Spleen (tissue), 11 donors: ENCODE results near the gene KSR2. TPM values are rescaled to one million over a fixed set of nuclear protein-coding genes. Genes with fewer than 3 reads are reported as not detected.

Experiments
- DNase-seq: peaks from one replicate; pipeline ENCODE4 v3.0.0-alpha.2; 2020
- H3K27ac ChIP-seq, 8 donors: fragments of 200-600 bp; sonication (generic) in 7 of 8; 1 replicate in 4 of 8; 2 replicates in 4 of 8; pipeline versions ENCODE4 v1.5.0 to v1.8.0; 2016 to 2021; ENCODE audit warnings: inconsistent platforms in 4 of 8, mild to moderate bottlenecking in 4 of 8, moderate library complexity in 1 of 8
- H3K27me3 ChIP-seq, 7 donors: fragments of 200-600 bp; sonication (generic) in 6 of 7; replicated peaks in 1 of 7; 1 replicate in 4 of 7; 2 replicates in 3 of 7; pipeline versions ENCODE4 v1.5.0 to v1.8.0; 2016 to 2021; ENCODE audit warnings: inconsistent platforms in 3 of 7, mild to moderate bottlenecking in 1 of 7
- H3K36me3 ChIP-seq, 6 donors: fragments of 200-600 bp; sonication (generic) in 5 of 6; 1 replicate in 4 of 6; 2 replicates in 2 of 6; pipeline versions ENCODE4 v1.5.0 to v1.8.0; 2016 to 2021; ENCODE audit warnings: inconsistent platforms in 2 of 6
- H3K4me1 ChIP-seq, 6 donors: fragments of 200-600 bp; sonication (generic) in 5 of 6; 1 replicate in 3 of 6; 2 replicates in 3 of 6; pipeline versions ENCODE4 v1.5.0 to v1.8.0; 2016 to 2021; ENCODE audit warnings: inconsistent platforms in 3 of 6
- H3K4me3 ChIP-seq, 8 donors: fragments of 200-600 bp; sonication (generic) in 7 of 8; 1 replicate in 4 of 8; 2 replicates in 4 of 8; pipeline versions ENCODE4 v1.5.0 to v1.8.0; 2016 to 2021; ENCODE audit warnings: inconsistent platforms in 4 of 8, mild to moderate bottlenecking in 4 of 8, moderate library complexity in 2 of 8
- H3K9me3 ChIP-seq, 8 donors: fragments of 200-600 bp; sonication (generic) in 7 of 8; 1 replicate in 4 of 8; 2 replicates in 4 of 8; pipeline versions ENCODE4 v1.5.0 to v1.8.0; 2016 to 2021; ENCODE audit warnings: inconsistent platforms in 4 of 8
- CTCF ChIP-seq, 11 experiments: fragments of 200-600 bp in 7 of 11; fragments of 450-650 bp in 4 of 11; sonication (generic) in 4 of 11; IDR thresholded peaks in 8 of 11; conservative IDR thresholded peaks in 3 of 11; 1 replicate in 7 of 11; 2 replicates in 4 of 11; pipeline versions ENCODE4 v1.4.0 to v1.8.0; 2016 to 2021; ENCODE audit warnings: antibody characterized with exemption in 11 of 11, inconsistent platforms in 4 of 11, mild to moderate bottlenecking in 1 of 11
- POLR2A ChIP-seq, 3 donors: fragments of 450-650 bp; IDR thresholded peaks; one replicate each; pipeline ENCODE4 v1.5.1; 2017; ENCODE audit warnings: antibody characterized with exemption in 3 of 3, mild to moderate bottlenecking in 1 of 3
- POLR2AphosphoS5 ChIP-seq, 3 donors: sonication (generic); formaldehyde crosslinking; IDR thresholded peaks; one replicate each; pipeline ENCODE4 v1.5.1; 2017; ENCODE audit warnings: antibody characterized with exemption in 3 of 3
- WGBS, 5 donors: extraction: QIAGEN DNeasy Blood & Tissue Kit in 3 of 5; methylation state at CpG; one replicate each; pipeline versions ENCODE4 v1.1.5 to v1.1.7; 2013 to 2018; 5-methylcytosine and 5-hydroxymethylcytosine counted together
- intact Hi-C: fragments of 100-400 bp; cut with DNase I; formaldehyde crosslinking; loops from one replicate; pipeline ENCODE4 v1.15.0; 2023; ENCODE audit warnings: low total_unique reads
- polyA plus RNA-seq, 3 donors: library from polyadenylated mRNA; stranded (reverse); fragments of 200-250 nt; gene quantifications; one replicate each; pipeline ENCODE4 v1.2.1, GENCODE V29; 2013
- total RNA-seq, 7 donors: library from RNA; depleted of rRNA in 3 of 7; stranded (reverse); fragments of >200 nt in 3 of 7; fragmentation: NEBNext Ultra II Directional in 4 of 7; extraction: Animal tissue kit (Norgen Biotek cat#: 25700) in 4 of 7; gene quantifications; one replicate each; pipeline versions ENCODE4 v1.1.0 to v1.2.1, GENCODE V29; 2016 to 2021
- donor health status: healthy with polysubstance abuse.
- donor health status: DM: no; HTN: no; CAD: no; lungs with moderate emphysema.
- donor health status: DM: no; HTN: no; CAD: no.
- donor health status: Bipolar disorder and iron deficiency.
- donor health status: healthy.
- donor health status: DM: no; HTN: no; CAD: no.
- donor health status: DM: yes; HTN: yes; CAD: no.

KSR2 gene
- total and polyA plus RNA-seq, 10 donors = under 0.01 to 0.09 (median 0.02) TPM; not detected in 4

GRCh38 chr12:117490130-117490529 is 478.7 kb downstream of the KSR2 start:
- Histone ChIP-seq H3K27me3 (peaks cover 0 to 14% (median 0%) of the 10 kb centered on the region in 7 donors), H3K4me3 (no peak overlapping the region), H3K4me1 (no peaks in the 10 kb centered on the region), H3K36me3 (no peaks in the 10 kb centered on the region), H3K9me3 (no peaks in the 10 kb centered on the region), H3K27ac (no peak overlapping the region)
- no peak for DNase-seq
- 74 to 85% (median 83%) methylated on average over 3 of the region's 3 CpGs for WGBS, 5 donors
- intact Hi-C loops = no loop called here
- TF ChIP-seq POLR2AphosphoS5 (IDR thresholded peaks at IDR 0.05) (no peak), CTCF (IDR thresholded peaks at IDR 0.05 in 8 of 11, conservative IDR thresholded peaks at IDR 0.05 in 3 of 11) (no peak), POLR2A (IDR thresholded peaks at IDR 0.05) (no peak)

- 84 to 96% (median 95%) methylated on average over 3 of the region's 3 CpGs for WGBS, 5 donors
- Histone ChIP-seq H3K27me3 (peaks cover 0 to 14% (median 0%) of the 10 kb centered on the region in 7 donors), H3K27ac (no peak overlapping the region), H3K4me3 (no peak overlapping the region), H3K36me3 (no peaks in the 10 kb centered on the region), H3K4me1 (no peaks in the 10 kb centered on the region), H3K9me3 (no peaks in the 10 kb centered on the region)
- intact Hi-C loops = no loop called here
- TF ChIP-seq CTCF (IDR thresholded peaks at IDR 0.05 in 8 of 11, conservative IDR thresholded peaks at IDR 0.05 in 3 of 11) = no peak
- TF ChIP-seq POLR2A (IDR thresholded peaks at IDR 0.05) = no peak
- TF ChIP-seq POLR2AphosphoS5 (IDR thresholded peaks at IDR 0.05) = no peak
- DNase-seq = no peak
Measured at GRCh38 chr12:117489671-117490070, 479.1 kb downstream of the KSR2 start.

GRCh38 chr12:117486840-117487659 is 481.7 kb downstream of the KSR2 start:
- H3K9me3 ChIP-seq = peaks cover 0 to 7% (median 0%) of the 10 kb centered on the region in 8 donors
- H3K27me3 ChIP-seq = peaks cover 0 to 14% (median 0%) of the 10 kb centered on the region in 7 donors
- no peak overlapping the region for H3K27ac ChIP-seq
- WGBS, 5 donors = 66 to 85% (median 80%) methylated on average over 5 of the region's 5 CpGs
- H3K36me3 ChIP-seq = no peaks in the 10 kb centered on the region
- intact Hi-C loops = no loop called here
- no peaks in the 10 kb centered on the region for H3K4me1 ChIP-seq
- no peak for DNase-seq
- no peak overlapping the region for H3K4me3 ChIP-seq
- TF ChIP-seq POLR2A (IDR thresholded peaks at IDR 0.05) = no peak
- TF ChIP-seq POLR2AphosphoS5 (IDR thresholded peaks at IDR 0.05) = no peak
- TF ChIP-seq CTCF (IDR thresholded peaks at IDR 0.05 in 8 of 11, conservative IDR thresholded peaks at IDR 0.05 in 3 of 11) = no peak
